ENCODE measurements around the gene PRSS12.

DNA sequence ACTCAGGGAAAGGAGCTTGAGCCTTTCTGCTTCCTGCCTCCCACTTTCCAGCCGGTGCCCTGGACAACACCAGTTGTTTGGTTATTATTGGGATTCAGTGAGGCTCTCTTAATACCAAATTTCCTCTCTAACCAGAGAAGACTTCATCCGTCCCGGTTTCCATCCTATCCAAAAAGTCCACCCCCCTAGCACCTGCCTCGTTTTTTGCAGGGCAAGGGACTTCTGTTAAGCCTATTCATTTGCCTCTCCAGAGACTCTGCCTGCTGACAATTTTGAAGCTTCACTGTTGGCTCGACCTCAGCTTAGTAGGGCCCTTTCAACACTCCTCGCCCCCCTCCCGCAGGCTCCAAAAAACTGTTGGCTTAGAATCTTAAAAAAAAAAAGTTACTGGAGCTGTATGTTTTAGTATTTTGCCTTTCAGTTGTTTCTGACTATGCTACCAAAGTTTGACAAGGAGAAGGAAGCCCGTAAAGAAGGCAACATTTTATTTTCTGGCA, 779 bp upstream of the PRSS12 start:
- TF ChIP-seq POLR2A (IDR thresholded peaks at IDR 0.05): no peak
- TF ChIP-seq, protein P1, sequence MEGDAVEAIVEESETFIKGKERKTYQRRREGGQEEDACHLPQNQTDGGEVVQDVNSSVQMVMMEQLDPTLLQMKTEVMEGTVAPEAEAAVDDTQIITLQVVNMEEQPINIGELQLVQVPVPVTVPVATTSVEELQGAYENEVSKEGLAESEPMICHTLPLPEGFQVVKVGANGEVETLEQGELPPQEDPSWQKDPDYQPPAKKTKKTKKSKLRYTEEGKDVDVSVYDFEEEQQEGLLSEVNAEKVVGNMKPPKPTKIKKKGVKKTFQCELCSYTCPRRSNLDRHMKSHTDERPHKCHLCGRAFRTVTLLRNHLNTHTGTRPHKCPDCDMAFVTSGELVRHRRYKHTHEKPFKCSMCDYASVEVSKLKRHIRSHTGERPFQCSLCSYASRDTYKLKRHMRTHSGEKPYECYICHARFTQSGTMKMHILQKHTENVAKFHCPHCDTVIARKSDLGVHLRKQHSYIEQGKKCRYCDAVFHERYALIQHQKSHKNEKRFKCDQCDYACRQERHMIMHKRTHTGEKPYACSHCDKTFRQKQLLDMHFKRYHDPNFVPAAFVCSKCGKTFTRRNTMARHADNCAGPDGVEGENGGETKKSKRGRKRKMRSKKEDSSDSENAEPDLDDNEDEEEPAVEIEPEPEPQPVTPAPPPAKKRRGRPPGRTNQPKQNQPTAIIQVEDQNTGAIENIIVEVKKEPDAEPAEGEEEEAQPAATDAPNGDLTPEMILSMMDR (IDR thresholded peaks at IDR 0.05): no peak

Measured in ovary (tissue), 3 donors.